DMS153 treated with DMSO at 0.1 percent for 48 hours (cell line): ENCODE data around the gene E2F1.
A peak's percentile ranks its signal among the peaks of the same experiment; 100 is the strongest.

Experiments used
- DNase-seq: peaks from one replicate; lab custom pipeline; 2025; ENCODE audit not compliant: unreplicated experiment; lab: John Stamatoyannopoulos, UW

Gene E2F1

DNA sequence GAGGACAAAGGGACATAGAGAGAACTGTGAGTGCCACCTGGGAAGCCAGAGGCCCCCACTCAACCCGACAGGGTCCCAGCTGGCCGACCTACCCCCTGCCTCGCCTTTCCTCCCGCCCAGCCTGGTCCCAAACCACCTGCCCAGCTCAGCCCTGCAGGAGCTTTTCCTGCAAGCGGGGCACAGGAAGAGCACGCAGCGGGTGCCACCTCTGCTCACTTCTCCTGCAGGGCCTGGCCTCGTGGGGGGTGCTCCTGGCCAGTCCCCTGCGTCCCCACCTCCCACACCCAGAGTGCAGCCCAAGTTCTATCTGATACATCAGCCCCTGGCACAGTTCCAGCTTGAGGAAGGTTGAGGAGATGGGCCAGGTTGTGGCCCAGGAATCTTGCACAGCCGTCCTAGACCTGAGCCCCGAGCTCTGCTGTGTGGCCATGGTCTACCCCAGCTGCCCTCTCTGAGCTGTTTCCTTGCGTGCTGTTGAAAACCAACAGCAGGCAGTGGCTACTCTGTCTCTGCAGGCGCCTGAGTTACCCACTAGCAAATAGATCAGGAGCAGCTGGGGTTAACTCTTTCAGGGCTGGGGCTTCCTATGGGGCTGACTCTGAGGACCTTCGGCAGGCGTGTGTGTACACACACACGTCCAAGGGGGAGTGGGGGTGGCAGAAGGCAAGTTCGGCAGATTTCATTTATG lies 13.6 kb downstream of the E2F1 start:
- no peak for DNase-seq

DNA sequence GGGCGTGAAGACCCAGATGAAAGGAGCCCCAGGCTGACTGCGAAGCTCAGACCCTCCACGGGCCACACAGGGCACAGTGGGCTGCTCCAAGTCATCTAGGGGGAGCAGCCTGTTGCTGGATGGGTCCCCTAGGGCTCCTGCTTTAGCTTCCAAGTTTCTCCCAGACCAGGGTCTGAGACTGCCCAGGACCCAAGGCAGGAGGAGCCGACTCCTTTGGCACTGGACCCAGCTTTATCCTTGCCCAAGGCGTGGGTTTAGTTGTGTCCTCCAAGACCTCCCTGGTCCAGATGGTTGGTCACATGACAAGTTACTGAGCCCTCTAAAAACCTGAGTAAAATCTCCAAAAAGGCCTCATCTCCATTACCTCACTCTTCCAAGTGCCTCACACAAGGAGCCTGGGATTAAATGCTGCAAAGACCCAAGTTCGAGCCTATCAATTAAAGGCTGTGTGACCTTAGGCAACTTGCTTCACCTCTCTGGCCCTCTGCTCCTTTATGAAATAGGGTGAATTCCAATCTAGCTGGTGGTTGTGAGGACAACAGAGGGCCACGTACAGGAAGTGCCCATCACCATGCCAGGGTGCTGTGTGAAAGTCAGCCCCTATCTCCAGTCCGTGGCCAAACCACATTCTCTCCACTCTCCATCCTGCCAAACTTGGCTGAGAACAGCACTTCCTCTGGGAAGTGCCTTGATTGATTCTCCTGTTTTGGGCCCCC lies 14.5 kb downstream of the E2F1 start:
- no peak for DNase-seq

DNA sequence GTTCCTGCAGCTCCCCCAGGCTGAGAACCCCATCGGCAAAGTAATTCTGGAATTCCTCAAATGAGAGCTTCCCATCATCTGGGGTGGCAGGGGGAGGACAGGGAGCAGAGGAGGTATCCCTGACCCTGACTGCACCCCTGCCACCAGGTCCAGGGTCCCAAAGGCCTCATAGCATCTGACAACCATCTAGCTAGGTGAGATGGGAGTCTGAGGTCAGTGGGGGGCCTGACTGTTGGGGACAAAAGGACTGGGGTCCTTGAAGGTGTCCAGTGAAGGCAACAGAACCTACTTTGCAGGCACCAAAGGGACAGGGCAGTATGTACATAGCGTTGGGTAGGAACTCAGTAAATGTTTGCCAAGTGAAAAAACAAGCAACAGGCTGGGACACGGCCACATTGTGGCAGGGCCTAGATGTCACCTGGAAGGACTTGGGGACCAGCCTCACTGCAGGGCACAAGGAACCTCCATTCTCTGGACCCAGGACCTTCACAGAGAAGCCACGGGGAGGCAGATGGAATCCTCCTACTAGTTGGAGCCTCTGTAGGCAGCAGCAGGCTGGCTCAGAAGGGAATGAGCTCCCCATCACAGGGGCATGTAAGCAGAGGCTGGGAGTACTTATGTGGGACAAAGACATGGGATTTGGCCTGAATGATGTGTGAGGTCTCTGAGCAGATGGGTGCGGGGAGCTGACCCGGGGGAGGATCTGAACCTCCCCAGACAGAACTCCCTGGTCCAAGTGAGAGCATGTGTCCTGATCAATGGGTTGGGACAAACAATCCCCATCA lies 15.3 kb downstream of the E2F1 start:
- no peak for DNase-seq

DNA sequence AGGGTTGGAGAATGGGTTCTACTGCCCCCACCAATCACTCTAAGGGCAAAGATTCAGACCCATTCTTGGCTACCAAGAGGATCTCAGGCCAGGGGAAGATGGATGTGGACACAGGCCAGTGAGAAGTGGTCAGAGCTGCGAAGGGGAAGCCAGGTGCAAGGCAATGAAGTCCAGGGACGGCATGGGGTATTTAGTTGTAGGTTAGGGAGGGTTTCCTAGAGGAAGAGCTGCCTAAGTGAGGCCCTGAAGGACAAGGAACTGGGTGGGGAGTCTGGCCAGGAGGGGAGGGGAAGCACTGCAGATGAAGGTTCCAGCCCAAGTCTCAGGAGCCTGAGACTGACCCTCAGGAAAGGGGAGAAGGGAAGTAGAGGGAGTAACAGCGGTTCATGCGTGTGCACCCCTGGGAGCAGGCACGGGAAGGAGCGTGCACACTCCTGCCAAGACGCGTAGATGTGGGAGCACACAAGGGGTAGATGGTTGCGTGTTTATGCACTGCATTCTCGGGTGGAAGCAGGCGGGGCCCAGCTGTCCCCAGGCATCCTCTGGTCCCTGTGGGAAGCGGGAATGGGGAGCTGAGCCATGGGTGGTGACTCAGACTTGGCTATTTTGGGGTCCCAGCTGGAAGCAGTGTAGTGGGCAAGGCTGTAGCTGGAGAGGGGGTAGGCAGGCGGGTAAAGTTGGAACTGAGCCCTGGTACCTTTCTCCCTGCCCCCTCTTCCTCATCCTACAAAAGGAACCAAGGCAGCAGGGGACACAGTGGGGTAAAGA lies 16.1 kb downstream of the E2F1 start:
- no peak for DNase-seq

DNA sequence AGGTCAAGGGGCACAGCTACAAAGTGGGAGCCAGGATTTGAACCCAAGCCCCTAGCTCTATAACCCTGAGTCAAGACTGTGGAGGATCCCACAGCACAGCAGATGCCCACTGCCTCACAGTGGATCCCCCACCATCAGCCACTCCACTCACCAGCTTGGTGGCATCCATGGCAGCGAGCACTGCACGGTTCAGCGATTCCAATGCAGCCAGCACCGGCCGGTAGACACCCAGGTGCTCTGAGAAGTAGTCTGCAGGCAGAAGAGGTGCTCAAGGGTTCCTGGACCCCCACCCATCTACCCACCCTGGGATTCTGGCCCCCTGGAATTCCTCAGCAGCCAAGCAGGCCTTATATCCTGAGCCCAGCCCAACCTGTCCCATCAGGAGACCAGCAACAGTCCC lies 17.0 kb downstream of the E2F1 start:
- no peak for DNase-seq

DNA sequence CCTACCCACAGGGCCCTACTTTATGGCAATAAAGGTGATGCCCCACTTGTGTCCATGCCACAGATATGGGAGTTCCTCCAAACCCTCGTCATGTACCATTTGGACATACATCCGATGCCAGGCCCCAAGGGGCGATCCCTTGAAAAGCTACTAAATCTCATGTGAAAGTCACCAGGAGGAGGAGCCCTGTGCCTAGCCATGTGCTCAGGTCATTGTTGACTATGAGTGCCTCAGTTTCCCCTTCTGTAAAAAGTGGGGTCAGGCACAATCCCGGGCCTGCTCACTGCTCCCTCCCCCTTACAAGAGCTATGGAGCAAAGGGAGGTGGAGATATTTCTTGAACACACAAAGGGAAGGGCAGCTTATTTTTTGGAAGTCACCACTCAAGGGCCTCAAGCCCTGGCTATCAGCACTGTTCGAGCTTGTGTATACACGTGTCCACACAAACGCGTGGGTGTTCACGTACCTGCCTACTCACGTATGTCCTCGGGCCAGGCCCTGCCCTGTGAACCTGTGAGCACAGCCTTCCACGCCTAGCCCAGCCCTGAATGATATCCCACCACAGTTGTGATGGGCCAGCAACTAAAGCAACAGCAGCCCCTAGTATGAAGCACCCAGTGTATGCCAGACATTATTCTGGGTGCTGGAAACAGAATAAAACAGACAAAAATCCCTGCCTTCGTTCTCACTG lies 17.6 kb downstream of the E2F1 start:
- DNase-seq, result no peak

DNA sequence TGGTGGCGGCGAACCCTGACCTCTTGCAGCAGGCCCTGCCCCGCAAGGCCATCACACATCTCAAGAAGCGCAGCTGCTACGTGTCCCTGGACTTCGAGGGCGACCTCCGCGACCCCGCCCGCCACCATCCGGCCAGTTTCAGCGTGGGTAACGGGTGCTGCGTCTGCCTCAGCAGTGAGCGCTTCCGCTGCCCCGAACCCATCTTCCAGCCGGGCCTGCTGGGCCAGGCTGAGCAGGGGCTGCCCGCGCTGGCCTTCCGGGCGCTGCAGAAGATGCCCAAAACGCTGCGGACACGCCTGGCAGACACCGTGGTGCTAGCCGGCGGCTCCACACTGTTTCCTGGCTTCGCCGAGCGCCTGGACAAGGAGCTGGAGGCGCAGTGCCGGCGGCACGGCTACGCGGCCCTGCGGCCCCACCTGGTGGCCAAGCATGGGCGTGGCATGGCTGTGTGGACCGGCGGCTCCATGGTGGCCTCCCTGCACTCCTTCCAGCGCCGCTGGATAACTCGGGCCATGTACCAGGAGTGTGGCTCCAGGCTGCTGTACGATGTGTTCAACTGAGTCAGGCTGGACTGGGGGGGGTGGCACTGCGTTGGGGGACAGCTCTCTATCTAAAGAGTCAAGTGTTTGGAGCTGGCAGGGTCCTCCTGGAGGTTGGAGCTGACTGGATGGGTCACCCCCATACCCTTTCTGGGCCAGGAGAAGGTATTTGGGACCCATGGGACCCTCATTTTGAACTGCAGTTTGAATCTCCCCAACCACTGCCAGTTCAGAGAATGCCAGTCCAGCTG lies 18.3 kb downstream of the E2F1 start:
- DNase-seq, result peak; percentile 32

DNA sequence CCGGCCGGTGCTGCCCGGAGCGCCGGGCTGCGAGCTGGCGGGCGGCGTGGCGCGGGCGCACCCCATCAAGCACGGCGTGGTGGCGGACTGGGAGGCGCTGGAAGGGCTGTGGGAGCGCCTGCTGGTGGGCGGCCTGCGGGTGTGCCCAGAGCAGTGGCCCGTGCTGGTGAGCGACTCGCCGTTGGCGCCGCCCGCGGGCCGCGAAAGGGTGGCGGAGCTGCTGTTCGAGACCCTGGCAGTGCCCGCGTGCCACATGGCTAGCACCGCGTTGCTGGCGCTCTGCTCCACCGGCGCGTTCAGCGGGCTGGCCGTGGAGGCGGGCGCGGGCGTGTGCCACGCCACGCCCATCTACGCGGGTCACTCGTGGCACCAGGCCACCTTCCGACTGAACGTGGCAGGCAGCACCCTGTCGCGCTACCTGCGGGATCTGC lies 18.9 kb downstream of the E2F1 start:
- DNase-seq, result no peak

DNA sequence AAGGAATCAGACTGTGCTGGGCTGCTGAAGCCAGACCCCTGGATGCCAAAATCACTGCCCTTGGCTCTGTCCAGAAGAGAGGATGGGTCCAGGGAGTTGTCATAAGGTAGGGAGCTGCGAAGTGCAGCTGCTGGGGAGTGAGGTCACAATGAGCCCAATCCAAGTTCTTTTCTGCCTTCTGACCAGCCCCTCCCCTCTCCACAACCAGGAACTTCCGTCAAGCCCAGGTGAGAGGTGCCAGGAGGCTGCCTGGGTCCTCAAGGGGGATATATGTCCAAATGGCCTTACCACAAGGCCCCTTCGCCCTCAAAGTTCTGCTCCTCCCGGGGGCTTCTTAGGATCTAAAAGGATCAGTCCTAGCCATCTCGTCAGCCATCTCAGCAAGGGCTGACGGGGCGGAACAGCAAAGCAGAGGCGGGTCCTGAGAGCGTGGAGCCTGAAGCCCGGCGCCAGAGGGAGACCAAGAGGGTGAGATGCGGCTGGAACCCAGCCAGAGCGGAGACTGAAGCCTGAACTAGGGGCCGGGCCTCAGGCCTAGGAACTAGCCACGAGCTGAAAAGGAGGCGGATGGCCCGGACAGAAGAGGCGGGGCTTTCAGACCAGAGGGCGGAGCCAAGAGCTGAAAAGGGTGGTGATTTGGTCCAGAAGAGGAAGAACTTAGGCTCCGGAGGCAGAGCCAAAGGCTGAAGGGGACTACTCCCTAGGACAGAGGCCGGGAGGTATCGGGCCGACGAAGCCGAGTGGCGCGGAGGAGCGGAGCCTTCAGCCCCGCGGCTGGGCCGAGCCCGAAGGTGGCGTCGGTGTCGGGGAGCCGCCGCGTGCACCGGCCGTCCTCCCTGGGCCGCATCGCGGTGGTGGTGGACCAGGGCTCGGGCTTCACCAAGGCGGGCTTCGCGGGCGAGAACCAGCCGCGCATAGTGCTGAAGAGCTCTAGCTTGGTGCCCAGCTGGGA lies 19.6 kb downstream of the E2F1 start, which contains the start of gene ACTL10:
Gene ACTL10 (plus strand): TSS at position 651 of the 952 bp plus-strand sequence. CDS start 555 bp downstream, outside the sequence.
- DNase-seq, result peak; percentile 97

DNA sequence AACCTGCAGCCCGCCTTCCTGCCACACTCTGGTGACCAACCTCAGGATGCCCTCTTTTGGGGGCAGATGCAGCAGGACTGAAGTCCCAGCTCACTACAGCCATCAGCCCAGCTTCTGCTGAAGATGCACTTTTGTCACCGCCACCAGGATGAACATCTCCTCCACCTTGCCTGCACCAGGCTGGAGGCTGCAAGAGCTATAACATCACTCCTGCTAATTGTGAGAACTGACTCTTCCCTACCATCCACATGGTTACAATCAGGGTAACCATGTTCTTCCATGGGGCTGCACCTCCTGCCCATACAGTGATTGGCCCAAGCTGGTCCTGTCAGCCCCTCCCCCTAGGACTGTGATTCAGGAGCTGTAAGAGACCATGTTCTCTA lies 21.4 kb downstream of the E2F1 start:
- DNase-seq, result no peak

DNA sequence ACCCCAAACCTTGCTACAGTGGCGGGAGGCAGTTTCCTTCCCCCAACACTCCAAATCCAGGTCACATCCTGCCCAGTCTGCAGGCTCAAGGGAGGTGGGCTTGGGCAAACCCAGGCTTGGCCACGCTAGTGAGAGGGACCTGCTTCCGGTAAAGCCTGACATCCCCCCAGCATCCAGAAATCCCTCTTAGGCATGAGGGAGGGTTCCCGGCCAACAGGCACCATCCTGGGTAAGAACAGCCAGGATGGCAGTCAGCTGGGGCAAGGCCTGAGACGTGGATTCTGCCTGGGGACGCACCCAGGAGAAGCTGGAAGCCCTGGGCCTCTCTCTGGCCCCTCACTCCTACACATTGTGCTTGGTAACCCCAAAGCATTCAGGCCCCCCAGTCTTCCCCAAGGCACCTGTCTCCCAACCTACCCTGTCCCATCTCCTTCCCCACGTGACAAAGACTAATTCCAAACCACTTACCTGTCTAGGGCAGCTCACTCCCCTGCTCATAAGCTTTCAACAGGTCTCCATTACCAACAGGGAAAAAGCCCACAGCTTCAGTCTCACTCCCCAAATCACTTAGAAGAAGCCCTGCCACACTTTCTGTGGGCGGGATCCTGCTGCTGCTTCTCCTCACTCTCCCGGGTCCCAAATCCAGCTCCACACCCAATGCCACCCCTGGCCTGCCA lies 22.0 kb downstream of the E2F1 start:
- DNase-seq, result no peak

DNA sequence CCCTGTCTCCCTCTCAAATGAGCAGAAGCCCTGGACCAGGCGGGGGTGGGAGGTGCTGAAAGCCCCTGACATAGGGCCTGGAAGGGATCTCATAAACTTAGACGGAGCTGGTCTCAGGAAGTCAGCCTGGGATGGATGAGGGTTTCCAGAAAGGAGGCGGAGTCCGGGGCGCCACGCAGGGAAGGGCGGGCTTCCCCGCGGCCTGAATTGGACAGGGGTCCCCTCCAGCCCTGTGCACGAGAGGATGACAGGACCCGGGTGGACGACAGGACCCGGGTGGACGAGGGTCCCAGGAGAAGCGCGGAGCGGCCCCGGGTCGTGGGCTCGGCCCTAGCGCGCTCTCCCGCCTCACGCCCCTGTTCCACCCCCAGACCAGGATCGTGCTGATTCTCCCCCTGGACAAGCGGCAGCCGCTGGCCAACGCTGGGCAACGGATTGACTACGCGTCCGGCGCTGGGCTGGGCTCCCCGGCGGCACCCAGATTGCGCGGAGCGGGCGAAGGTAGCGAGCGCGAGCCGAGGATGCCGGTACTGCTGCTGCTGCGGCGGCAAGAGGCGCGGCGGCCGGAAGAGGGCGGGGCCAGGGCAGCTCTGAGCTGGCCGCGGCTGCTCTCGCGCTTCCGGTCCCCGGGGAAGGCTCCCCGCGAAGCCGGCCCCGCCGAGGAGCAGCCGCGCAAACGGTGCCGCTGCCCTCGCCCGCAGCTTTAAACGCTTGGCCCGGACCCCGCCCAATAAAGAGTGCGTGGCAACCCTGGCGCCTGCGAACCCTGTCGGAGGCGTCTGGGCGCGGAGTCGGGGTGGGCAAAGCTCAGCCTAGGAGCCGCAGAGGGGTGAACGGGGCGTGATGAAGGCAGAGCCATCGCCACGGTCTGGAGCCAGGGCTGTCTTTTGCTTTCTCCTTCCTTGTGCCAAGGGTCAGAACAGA lies 22.8 kb downstream of the E2F1 start:
- DNase-seq, result peak; percentile 65

DNA sequence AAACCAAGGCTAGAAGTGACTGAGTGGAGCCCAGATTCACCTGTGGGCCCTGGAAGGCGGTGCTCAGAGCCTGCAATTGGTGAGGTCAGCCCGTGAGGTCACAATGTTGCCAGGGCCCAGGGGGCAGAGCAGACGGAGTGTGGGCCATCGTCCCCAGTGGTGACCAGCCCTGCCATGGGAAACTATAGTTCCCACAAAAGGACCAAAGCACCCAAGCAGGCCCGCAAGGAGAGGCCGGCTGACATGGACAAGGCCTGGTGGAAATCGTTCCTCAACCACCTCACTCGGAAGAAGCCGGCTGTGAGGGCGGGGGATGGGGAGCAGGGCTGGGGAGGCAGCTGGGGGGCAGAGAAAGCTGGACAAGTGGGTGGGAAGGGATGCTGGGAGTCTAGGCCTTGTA lies 24.0 kb downstream of the E2F1 start, which contains the start of gene C20orf144:
Gene C20orf144 (plus strand): TSS at position 156 of the 400 bp plus-strand sequence. CDS start 19 bp downstream, at position 175.
- no peak for DNase-seq

DNA sequence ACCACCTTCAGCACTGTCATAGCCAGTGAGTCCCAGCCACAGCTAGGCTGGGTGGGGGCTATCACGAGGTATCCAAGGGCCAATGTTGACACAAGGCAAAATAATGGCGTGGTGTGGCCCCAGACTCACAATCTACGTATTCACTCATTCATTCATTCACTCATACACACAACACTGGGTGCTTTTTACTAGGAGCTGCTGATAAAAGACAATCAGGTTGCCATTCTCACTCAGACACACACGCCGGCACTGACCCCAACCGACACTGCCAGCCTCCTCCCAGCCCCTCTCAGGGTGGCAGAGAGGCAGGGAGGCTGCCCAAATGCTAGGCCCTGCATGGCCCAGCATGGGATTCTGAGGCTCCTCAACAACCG lies 25.5 kb downstream of the E2F1 start:
- no peak for DNase-seq

DNA sequence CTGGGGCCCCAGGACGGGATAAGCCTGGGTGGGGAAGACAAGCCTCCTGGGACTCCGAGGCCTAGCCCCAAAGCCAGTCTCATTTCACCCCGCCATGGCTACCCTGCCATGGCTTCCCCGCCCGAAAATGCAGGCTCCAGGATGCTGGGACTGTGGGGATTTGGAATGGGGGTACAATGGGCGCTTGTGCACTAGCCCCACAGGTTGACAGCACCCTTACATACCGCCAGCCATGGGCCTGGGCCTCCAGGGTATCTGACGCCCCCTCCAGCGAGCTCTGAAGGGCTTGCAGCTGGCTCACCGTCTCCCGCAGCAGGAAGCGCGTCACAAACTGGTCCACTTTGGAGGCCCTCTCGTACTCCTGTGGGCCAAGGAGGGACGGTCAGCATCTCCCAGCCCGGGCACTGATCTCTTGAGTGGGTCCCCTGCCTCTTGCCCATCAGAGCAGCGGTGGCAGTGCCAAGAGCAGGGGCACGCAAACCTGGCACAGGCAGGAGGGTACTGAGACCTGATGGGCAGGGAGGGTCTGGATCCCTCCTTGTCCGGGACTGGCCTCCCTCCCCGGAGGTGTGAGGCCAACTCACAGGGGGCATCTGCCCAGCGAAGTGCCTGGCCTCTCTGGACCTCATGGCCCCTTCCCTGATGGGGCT lies 26.0 kb downstream of the E2F1 start:
- DNase-seq, result no peak

DNA sequence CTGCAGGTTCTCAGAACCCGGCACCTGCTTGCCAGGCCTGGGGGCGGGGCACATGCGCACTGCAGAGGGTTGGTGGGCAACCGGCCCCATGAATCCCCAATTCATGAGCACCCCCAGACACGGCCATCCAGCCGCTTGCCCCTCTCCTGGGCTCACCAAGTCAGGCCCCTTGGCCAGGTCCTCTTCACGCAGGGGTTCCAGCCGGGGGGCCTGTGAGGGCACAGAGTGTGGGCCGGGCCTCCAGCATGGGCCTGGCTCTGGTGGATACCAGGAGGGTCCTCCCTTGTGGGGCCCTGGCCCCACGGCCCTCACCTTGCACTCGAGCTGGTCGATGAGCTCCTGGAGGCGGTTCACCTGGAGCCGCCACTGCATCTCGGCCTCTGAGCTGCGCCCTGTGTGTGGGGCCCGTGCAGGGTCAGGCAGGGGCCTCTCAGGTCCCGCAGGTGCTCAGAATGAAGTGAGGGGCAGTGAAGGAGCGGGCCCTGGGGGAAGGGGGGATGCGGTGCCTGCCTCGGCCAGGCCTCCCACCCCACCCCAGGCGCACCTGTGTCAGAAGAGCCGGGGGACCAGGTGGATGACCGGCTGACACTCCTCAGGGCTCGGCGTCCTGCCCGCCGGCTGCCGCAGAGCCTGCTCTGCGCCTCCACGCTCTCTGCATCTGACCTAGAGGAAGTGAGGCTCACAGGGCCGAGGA lies 26.7 kb downstream of the E2F1 start:
- DNase-seq, result no peak
